Thyroid gland (tissue), 4 donors: ENCODE data around the gene JADE1.

Experiments used
- POLR2A ChIP-seq, 2 donors: fragments of 450-650 bp; IDR thresholded peaks; one replicate each; pipeline ENCODE4 v1.6.1; 2017; ENCODE audit warnings: antibody characterized with exemption in 2 of 2, mild to moderate bottlenecking in 2 of 2, moderate library complexity in 1 of 2
- TF ChIP-seq, protein P1 (sequence below), 6 experiments: fragments of 200-600 bp in 3 of 6; fragments of 450-650 bp in 3 of 6; sonication (generic) in 3 of 6; IDR thresholded peaks; one replicate each; pipeline ENCODE4 v1.5.1; 2016 to 2019; ENCODE audit warnings: antibody characterized with exemption in 6 of 6, mild to moderate bottlenecking in 2 of 6, inconsistent platforms in 1 of 6, moderate library complexity in 1 of 6

- TF ChIP-seq, protein P1, sequence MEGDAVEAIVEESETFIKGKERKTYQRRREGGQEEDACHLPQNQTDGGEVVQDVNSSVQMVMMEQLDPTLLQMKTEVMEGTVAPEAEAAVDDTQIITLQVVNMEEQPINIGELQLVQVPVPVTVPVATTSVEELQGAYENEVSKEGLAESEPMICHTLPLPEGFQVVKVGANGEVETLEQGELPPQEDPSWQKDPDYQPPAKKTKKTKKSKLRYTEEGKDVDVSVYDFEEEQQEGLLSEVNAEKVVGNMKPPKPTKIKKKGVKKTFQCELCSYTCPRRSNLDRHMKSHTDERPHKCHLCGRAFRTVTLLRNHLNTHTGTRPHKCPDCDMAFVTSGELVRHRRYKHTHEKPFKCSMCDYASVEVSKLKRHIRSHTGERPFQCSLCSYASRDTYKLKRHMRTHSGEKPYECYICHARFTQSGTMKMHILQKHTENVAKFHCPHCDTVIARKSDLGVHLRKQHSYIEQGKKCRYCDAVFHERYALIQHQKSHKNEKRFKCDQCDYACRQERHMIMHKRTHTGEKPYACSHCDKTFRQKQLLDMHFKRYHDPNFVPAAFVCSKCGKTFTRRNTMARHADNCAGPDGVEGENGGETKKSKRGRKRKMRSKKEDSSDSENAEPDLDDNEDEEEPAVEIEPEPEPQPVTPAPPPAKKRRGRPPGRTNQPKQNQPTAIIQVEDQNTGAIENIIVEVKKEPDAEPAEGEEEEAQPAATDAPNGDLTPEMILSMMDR (IDR thresholded peaks at IDR 0.05): no peak
- TF ChIP-seq POLR2A (IDR thresholded peaks at IDR 0.05): no peak
These were observed 31.9 kb downstream of the JADE1 start for GRCh38 chr4:128841402-128841801.
